Vagina (tissue), 2 donors: ENCODE results near the gene WTAP. TPM values are rescaled to one million over a fixed set of nuclear protein-coding genes. Genes with fewer than 3 reads are reported as not detected.

Experiments used
- DNase-seq, 2 donors: peaks; one replicate each; pipeline ENCODE4 v3.0.0-alpha.2; 2017; ENCODE audit errors: extremely low spot score in 2 of 2
- H3K27ac ChIP-seq: fragments of 200-600 bp; sonication (generic); one replicate; pipeline ENCODE4 v1.5.1; 2019
- H3K27me3 ChIP-seq: fragments of 200-600 bp; sonication (generic); one replicate; pipeline ENCODE4 v1.5.1; 2019
- H3K36me3 ChIP-seq, 2 donors: fragments of 200-600 bp; sonication (generic); one replicate each; pipeline ENCODE4 v1.5.1; 2017 to 2019
- H3K4me1 ChIP-seq: fragments of 200-600 bp; sonication (generic); one replicate; pipeline ENCODE4 v1.5.1; 2019
- H3K4me3 ChIP-seq, 2 donors: fragments of 200-600 bp; sonication (generic); 1 replicate in 1 of 2; 2 replicates in 1 of 2; pipeline ENCODE4 v1.5.1; 2016 to 2019
- H3K9me3 ChIP-seq: fragments of 200-600 bp; sonication (generic); one replicate; pipeline ENCODE4 v1.5.1; 2019
- CTCF ChIP-seq, 3 experiments: fragments of 450-650 bp in 2 of 3; fragments of 200-600 bp in 1 of 3; sonication (generic) in 1 of 3; IDR thresholded peaks; one replicate each; pipeline ENCODE4 v1.5.1; 2017 to 2019; ENCODE audit warnings: antibody characterized with exemption in 3 of 3, mild to moderate bottlenecking in 2 of 3, moderate library complexity in 2 of 3
- POLR2A ChIP-seq, 2 donors: fragments of 450-650 bp; IDR thresholded peaks; one replicate each; pipeline ENCODE4 v1.6.1; 2017; ENCODE audit warnings: antibody characterized with exemption in 2 of 2, mild to moderate bottlenecking in 2 of 2, moderate library complexity in 2 of 2
- POLR2AphosphoS5 ChIP-seq, 2 donors: sonication (generic); formaldehyde crosslinking; IDR thresholded peaks; one replicate each; pipeline ENCODE4 v1.9.0; 2017; ENCODE audit warnings: antibody characterized with exemption in 2 of 2, mild to moderate bottlenecking in 2 of 2, low read depth in 1 of 2; ENCODE audit not compliant: insufficient read depth in 1 of 2
- intact Hi-C: fragments of 100-400 bp; cut with DNase I; formaldehyde crosslinking; loops from one replicate; pipeline ENCODE4 v1.15.1; 2023
- total RNA-seq: library from RNA; depleted of rRNA; stranded (reverse); fragments of >200 nt; gene quantifications from one replicate; pipeline ENCODE4 v1.2.3, GENCODE V29; 2016

Gene WTAP
- total RNA-seq, 1 donor from 2014 or later, result 85.0 TPM

DNA sequence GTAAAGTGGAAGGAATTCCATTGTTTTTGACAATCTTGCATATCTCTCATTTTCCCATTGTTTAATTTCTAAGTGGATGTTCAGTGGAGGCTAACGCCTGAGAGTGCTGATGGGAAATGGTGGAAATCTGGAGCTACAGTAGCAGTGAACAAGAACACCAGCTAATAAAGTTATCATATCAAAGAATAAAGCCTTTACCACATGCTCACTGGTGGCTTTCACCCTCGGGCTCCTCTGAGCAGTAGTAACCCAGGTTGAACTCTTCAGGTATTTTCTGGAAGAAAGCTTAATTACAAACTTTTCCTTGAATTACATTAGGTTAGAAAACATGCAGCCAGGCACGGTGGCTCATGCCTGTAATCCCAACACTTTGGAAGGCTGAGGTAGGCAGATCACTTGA, 24.1 kb downstream of the WTAP start:
- intact Hi-C loops, result no loop called here

GRCh38 chr6:159753081-159753872, 26.0 kb downstream of the WTAP start:
- no peaks in the 10 kb centered on the region for H3K4me1 ChIP-seq
- intact Hi-C loops, result no loop called here

More for the DNA sequence above, 24.1 kb downstream of the WTAP start:
- Histone ChIP-seq H3K27ac (no peak overlapping the region), H3K36me3 (peaks cover 0 to 85% of the 10 kb centered on the region in 2 donors), H3K4me1 (no peaks in the 10 kb centered on the region), H3K4me3 (no peak overlapping the region), H3K9me3 (no peaks in the 10 kb centered on the region), H3K27me3 (no peaks in the 10 kb centered on the region)
- TF ChIP-seq POLR2AphosphoS5 (IDR thresholded peaks at IDR 0.05; ENCODE audit: insufficient read depth in 1 of 2, low read depth in 1 of 2) (no peak), CTCF (IDR thresholded peaks at IDR 0.05) (no peak), POLR2A (IDR thresholded peaks at IDR 0.05) (no peak)
- no peak for DNase-seq

DNA sequence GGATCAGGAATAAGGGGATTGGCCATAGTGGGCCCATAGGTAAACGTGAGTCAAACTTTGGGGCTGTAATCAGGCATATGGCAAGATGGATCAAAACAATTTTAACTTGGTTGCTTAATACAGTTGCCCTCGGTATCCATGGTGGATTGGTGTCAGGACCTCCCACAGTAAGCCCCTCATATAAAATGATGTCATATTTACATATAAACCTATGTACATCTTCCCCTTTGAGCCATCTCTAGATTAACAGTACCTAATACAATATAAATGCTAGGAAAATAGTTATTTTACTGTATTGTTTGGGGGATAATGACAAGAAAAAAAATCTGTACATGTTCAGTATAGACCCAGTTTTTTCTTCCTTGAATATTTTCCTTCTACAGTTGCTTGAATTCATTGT, 27.1 kb downstream of the WTAP start:
- Histone ChIP-seq H3K4me3 (no peak overlapping the region), H3K27ac (no peak overlapping the region), H3K27me3 (no peaks in the 10 kb centered on the region), H3K4me1 (no peaks in the 10 kb centered on the region), H3K9me3 (no peaks in the 10 kb centered on the region), H3K36me3 (peaks cover 0 to 76% of the 10 kb centered on the region in 2 donors)
- TF ChIP-seq CTCF (IDR thresholded peaks at IDR 0.05), result no peak
- TF ChIP-seq POLR2A (IDR thresholded peaks at IDR 0.05), result no peak
- no peak for TF ChIP-seq POLR2AphosphoS5 (IDR thresholded peaks at IDR 0.05; ENCODE audit: insufficient read depth in 1 of 2, low read depth in 1 of 2)
- no peak for DNase-seq
- intact Hi-C loops, result no loop called here

More at GRCh38 chr6:159753081-159753872, 26.0 kb downstream of the WTAP start:
- no peak overlapping the region for H3K27ac ChIP-seq
- H3K4me3 ChIP-seq, result no peak overlapping the region
- no peaks in the 10 kb centered on the region for H3K27me3 ChIP-seq
- H3K9me3 ChIP-seq, result no peaks in the 10 kb centered on the region
- TF ChIP-seq POLR2A (IDR thresholded peaks at IDR 0.05) (no peak), CTCF (IDR thresholded peaks at IDR 0.05) (no peak), POLR2AphosphoS5 (IDR thresholded peaks at IDR 0.05; ENCODE audit: insufficient read depth in 1 of 2, low read depth in 1 of 2) (no peak)
- H3K36me3 ChIP-seq, result peaks cover 0 to 78% of the 10 kb centered on the region in 2 donors
- DNase-seq, result no peak

GRCh38 chr6:159754959-159755914, 27.9 kb downstream of the WTAP start:
- no peak for TF ChIP-seq POLR2A (IDR thresholded peaks at IDR 0.05)
- TF ChIP-seq CTCF (IDR thresholded peaks at IDR 0.05), result no peak
- no peak for TF ChIP-seq POLR2AphosphoS5 (IDR thresholded peaks at IDR 0.05; ENCODE audit: insufficient read depth in 1 of 2, low read depth in 1 of 2)
- Histone ChIP-seq H3K36me3 (peaks cover 0 to 68% of the 10 kb centered on the region in 2 donors), H3K4me1 (peaks cover 2% of the 10 kb centered on the region), H3K9me3 (no peaks in the 10 kb centered on the region), H3K27ac (no peak overlapping the region), H3K4me3 (no peak overlapping the region), H3K27me3 (no peaks in the 10 kb centered on the region)
- intact Hi-C loops, result no loop called here
- no peak for DNase-seq
